Hepatocyte (in vitro differentiated cells): Measurements from ENCODE around the gene DNAJB13.

Experiments
- CTCF ChIP-seq: fragments of 200-600 bp; sonication (generic); IDR thresholded peaks from 2 replicates; pipeline ENCODE4 v1.5.1; 2016; ENCODE audit warnings: antibody characterized with exemption, mild to moderate bottlenecking; ENCODE audit not compliant: poor library complexity
- EZH2 ChIP-seq: fragments of 200-600 bp; sonication (generic); IDR thresholded peaks from 2 replicates; pipeline ENCODE4 v1.6.1; 2016; ENCODE audit warnings: antibody characterized with exemption, mild to moderate bottlenecking, borderline replicate concordance
- EZH2phosphoT487 ChIP-seq: fragments of 200-600 bp; sonication (generic); IDR thresholded peaks from one replicate; pipeline ENCODE4 v1.6.1; 2018; ENCODE audit warnings: antibody characterized with exemption, mild to moderate bottlenecking, low read depth, moderate library complexity; ENCODE audit not compliant: unreplicated experiment, severe bottlenecking

GRCh38 chr11:73949912-73950311 is 914 bp upstream of the DNAJB13 start:
- no peak for TF ChIP-seq EZH2phosphoT487
- TF ChIP-seq CTCF, result no peak
- TF ChIP-seq EZH2, result no peak
